Measurements from ENCODE around the gene WDR44.
A peak's percentile ranks its signal among the peaks of the same experiment; 100 is the strongest.
"Not testable (repeated sequence)": the region's sequence is repeated elsewhere in the genome, so short reads cannot be mapped to it uniquely, and the experiment has no call there.

The WDR44 gene, protein sequence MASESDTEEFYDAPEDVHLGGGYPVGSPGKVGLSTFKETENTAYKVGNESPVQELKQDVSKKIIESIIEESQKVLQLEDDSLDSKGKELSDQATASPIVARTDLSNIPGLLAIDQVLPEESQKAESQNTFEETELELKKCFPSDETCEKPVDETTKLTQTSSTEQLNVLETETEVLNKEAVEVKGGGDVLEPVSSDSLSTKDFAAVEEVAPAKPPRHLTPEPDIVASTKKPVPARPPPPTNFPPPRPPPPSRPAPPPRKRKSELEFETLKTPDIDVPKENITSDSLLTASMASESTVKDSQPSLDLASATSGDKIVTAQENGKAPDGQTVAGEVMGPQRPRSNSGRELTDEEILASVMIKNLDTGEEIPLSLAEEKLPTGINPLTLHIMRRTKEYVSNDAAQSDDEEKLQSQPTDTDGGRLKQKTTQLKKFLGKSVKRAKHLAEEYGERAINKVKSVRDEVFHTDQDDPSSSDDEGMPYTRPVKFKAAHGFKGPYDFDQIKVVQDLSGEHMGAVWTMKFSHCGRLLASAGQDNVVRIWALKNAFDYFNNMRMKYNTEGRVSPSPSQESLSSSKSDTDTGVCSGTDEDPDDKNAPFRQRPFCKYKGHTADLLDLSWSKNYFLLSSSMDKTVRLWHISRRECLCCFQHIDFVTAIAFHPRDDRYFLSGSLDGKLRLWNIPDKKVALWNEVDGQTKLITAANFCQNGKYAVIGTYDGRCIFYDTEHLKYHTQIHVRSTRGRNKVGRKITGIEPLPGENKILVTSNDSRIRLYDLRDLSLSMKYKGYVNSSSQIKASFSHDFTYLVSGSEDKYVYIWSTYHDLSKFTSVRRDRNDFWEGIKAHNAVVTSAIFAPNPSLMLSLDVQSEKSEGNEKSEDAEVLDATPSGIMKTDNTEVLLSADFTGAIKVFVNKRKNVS

DNA sequence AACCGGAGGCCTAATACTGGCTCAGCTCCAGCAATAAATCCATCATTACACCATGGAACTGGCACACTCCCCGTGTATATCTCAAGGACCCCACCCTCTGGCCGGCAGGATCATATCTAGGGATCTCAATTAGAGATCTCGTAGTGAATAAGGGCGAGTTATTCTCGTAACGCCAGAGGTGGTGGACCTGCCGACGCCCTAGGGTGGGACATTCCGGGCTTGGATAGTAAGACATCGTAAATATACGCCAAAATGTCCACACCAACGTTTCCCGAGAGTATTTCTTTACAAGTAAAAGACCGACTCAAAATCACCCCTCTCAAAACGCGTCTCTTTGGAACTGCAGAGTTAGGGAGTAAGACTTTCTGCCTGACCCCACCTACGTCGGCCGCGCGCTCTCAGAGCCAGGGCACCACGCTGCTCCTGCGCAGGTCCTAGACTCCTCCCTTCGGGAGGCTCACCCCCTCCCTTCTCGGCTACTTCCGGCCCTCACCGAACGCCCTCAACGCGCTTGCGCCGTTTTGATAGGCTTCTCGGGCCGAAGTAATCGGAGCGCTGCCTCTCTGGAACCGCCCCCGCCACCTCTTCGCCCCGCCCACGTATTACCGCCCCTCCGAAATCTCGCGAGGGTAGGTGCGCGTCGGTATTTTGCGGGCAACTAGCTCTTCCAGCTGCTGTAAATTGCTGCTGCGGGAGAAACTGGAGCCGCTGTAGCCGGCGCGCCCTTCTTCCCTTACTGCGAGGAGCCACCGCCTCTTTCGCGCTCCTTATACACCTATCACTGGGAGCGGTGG lies at the start of gene WDR44:
Gene WDR44 (plus strand): TSS at position 643 of the 794 bp plus-strand sequence. CDS start 398 bp downstream, outside the sequence.
- DNase-seq, result peak; percentile 90

DNA sequence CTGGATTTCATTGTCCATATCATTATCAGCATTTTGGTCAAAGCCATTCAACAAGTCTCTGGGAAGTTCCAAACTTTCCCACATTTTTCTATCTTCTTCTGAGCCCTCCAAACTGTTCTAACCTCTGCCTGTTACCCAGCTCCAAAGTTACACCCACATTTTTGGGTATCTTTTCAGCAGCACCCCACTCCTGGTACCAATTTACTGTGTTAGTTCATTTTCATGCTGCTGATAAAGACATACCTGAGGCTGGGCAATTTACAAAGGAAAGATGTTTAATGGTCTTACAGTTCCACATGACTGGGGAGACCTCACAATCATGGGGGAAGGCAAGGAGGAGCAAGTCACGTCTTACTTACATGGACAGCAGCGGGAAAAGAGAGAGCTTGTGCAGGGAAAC lies 40.1 kb upstream of the WDR44 start:
- not testable (repeated sequence) for DNase-seq

DNA sequence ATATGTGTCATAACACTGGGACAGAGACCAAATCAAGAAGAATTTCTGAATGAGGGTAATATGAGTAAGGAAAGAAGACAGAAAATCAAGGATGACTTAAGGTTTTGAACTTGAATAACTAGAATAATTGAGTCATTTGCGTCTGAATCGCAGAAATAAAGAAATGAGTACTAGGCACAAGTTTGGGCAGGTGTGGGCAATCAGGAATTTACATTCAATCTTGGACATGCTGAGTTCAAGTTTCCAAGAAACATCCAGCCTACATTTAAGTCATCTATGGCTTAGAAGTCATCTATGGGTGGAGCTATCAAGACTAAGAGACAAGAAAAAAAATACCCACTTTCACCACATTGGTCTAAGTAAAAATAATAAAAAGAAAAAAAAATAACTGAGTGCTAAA lies 30.4 kb upstream of the WDR44 start:
- no peak for DNase-seq

DNA sequence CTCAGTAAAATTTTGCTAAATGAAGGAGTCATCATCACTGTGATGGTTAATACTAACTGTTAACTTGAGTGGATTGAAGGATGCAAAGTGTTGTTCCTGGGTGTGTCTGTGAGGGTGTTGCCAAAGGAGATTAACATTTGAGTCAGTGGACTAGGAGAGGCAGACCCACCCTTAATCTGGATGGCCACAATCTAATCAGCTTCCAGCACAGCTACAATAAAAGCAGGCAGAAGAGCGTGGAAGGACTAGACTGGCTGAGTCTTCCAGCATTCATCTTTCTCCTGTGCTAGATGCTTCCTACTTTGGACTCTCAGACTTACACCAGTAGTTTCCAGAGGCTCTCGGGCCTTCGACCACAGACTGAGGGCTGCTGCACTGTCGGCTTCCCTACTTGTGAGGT lies 21.3 kb upstream of the WDR44 start:
- no peak for DNase-seq

DNA sequence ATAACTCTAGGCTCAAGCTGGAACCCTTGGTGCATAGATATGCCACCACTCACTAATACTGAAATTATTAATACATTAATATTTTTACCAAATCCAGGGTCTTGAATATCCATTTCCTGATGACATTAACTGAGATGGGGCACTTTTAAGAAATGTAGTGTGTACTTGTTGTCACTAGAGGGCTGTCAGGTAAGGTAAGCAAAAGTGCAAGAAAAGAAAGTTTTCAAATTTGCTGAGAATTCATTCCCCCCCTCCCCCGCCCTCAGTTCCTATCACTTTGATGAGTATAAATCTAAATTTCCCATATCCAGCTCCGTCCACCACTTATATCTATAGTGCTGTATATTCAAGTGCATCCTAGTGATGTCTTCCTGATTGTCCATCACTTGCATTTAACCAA lies 20.5 kb upstream of the WDR44 start:
- DNase-seq, result no peak

DNA sequence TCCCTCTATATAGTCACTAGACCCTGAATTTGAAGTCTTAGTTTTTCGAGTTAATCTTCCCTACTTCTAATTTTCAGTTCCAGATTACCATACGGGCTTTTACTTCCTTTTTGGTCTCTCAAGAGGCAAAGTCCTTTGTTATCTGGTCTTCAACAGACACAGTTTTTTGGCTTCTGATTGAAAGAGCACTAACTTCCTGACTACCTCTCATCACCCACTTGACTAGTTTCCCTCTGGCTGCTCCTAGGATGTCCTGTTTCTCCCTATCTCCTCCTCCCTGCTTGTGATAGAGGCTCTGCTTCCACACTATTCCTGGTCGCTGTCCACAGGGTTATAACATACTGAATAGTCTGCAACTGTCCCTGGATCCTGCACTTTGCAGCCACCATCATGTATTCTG lies 16.7 kb upstream of the WDR44 start:
- no peak for DNase-seq

DNA sequence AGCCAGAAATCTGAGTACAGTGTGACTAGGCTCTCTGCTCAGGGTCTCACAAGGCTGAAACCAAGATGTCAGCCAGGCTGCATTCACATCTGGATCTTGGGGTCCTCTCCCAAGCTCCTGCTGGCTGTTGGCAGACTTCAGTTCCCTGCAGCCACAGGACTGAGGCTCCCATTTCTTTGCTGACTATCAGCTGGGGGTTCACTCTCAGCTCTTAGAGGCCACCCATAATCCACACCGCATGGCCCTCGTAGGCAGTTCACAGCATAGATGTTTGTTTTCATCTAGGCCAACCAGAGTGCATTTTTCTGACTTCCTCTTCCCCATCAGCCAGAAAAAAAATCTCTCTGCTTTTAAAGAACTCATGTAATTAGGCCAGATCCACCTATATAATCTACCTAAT lies 8.2 kb upstream of the WDR44 start:
- no peak for DNase-seq

DNA sequence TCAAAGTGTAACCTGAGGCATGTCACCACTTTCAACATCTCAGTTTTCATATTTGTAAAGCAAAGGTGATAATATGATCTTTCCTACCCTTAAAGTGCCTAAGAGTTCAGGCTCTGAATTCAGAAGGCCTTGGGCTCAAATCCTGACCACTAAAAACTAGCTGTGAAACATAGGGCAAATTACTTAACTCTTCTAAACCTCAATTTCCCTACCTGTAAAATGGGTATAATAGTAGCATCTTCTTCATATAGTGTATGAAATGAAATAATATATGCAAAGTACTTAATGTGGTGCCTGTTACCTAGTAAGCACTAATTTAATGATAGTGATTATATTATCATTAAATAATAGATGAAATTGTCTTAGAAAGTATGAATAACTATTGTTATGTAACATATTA lies 7.0 kb upstream of the WDR44 start:
- DNase-seq, result no peak

DNA sequence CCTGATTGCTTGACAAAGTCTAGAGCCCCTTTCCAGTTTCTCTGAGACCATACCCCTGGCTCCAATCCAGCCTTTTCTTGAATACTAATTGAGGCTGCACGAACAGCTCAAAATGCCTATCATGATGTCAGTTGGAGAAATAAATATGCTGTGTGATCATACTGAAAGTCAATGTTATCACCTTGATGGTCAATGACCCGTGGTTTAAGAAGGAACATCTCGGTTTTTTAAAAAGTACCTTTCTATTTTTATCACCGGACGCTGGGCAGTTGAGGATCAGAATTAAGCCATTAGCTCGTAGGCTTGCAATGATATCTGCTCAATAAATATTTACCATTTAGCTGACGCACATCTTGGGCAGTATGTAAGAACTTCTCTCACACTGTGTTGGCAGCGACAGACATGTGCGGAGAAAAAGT lies 852 bp upstream of the WDR44 start:
- DNase-seq, result no peak

DNA sequence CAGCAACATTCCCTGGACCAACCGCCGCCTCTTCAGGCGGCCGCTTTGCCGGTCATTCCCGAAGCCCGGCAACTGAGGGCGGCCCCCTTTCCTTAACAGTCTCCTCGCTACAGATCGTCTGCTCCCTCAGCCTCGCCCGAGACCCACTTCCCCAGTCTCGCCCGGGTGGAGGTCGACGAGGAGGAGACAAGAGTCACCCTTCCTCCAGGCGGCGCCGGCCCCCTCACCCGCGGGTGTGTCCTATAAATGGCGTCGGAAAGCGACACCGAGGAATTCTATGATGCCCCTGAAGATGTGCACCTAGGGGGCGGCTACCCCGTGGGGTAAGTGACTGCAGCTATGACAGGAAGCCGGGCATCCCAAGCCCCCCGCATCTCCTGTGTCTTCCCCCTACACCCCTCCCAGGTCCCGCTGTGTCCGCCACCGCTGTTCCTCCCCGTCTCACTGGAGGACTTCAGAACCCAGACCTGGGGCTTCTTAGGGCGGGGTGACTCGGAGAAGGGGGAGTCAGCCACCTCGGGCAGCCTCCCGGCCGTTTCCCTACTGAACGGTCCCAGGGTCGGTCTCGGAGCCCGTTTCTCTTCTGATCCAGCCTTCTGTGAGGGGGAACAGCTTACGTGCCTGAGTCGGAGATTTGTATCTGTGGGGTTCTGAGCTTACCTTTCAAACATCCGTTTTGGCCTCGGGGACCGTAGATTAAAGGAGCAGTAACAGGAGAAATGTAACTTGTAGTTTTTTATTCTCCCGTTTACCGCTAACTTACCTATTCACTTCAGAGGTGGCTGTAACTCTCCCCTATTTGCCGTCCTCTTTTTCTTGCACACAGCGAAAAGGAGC lies 570 bp downstream of the WDR44 start:
- DNase-seq, result no peak

DNA sequence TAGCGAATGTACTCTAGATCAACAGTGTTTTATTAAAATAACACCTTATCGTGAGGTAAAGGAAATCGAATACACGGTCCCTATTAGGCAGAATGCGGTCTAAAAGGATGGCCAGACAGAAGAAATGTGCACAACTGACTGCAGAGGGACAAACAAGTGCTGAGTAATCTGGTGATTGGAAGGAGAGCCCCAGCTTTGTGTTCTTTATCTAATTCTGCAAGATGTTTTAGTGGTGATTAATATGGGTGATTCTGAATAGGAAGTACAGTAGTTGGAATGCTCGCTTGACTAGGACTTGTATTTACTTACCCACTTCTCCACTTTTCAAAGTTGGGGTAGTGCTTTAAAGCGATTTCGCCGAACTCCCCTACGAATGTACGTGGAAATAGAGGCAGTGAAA lies 1.2 kb downstream of the WDR44 start:
- DNase-seq, result no peak

DNA sequence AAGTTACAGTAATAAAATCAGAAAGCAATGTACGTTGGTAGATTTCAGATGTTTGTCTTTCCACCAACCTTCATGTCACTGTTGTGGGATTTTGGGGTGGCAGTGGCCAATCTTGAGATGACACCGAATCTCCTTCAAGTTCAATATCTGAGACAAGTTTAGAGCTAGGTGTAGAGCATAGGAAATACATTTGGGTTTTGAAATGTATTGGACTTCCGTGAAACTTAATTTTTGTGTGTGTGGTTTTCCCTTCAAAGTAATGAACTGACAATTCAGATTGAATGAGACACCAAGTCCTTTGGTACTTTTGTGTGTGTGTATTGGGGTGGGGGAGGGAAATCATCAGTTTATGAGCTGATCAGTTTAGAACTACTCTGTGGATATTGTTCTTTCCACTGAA lies 1.8 kb downstream of the WDR44 start:
- DNase-seq, result no peak

DNA sequence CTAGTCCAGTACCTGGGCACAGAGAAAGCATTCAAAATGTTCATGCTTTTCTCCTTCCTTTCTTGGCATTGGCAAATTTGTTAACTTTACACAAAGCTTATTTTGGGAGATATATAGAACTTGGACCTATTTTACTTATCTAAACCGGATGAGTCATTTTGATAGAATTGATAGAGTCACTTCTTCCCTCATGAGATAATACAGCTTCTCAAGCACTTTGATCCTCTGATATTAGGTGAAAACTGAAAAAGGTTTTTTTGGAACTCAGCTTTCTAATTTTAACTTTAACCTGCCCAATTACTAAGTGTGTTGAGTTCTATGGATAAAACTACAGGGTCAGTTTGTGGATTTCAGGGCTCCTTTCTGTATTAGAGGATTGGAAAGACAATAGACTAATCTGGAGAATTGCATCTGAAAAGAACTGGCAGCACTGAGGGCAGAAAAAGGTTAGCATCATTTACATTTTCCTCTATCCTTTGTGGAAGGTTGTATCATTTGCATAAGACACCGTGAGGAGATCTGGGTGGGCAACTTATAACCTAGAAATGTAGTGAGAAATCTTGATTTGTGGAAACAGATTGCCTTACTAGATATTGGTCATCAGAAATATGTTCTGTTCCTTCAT lies 2.4 kb downstream of the WDR44 start:
- DNase-seq, result no peak

DNA sequence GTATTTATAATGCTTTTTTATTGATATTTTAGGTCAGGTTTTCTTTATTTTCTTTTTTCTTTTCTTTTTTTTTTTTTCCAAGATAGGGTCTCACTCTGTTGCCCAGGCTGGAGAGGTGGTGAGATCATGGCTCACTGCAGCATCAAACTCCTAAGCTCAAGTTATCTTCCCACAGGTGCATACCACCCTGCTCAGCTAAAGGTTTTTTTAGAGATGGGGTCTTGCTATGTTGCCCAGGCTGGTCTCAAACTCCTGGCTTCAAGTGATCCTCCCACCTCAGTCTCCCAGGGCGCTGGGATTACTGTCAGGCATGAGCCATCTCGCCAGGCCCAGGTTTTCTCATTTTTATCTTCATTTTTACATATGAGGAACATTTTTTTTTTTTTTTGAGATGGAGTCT lies 3.3 kb downstream of the WDR44 start:
- DNase-seq, result no peak

DNA sequence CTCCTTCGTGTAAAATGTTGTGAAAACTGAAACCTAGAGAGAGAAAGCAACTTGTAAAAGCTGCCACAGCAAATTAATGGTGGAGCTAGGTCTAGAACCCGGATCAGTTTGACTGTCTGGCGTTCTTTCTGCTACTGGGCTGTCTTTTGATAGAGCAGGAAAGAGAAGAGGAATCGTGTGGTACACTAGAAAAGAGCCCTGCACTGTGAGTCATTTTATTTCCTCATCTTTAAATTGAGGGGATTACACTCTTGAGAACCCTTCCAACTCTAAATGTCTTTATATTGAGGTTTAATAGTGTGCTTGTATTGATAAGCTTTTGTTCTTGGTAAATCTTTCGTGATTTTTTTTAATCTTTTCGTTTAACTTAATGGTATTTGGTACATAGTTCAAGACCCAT lies 4.3 kb downstream of the WDR44 start:
- DNase-seq, result no peak

DNA sequence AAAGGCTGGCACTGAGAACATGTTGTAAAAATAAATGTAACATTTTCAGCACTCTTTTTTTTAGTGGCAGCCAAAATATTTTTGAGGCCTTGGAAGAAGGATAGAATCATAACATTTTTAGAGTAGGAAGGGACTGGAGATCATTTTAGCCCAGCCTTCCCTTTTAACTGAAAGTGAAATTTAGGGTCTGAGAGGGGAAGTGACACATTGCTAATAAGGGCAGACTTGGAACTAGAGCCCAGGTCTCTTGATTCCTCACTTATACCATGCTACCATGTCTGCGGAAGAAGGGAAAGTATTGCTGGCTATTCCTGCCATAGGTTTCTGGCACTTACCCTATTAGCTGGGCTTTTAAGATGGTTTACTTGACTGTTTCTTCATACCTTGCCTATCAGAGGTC lies 4.8 kb downstream of the WDR44 start:
- no peak for DNase-seq

DNA sequence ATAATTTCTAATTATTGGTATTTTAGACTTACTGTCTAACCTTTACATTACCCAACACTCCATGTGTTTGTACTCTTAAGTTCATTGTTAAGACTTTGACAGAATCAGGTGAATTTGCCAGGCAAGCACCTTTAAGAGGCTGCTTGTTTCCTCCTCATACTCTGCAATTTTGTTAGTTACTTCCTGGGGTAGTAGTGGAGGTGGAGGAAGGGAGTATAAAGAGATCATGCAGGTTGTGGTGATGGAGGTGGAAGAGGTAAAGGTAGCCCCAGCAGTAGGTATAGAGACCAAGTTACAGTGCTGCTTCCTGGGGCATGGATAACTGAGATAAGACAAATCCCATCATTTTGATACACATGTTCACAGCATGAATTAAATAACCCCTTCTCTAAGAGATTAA lies 6.7 kb downstream of the WDR44 start:
- no peak for DNase-seq

DNA sequence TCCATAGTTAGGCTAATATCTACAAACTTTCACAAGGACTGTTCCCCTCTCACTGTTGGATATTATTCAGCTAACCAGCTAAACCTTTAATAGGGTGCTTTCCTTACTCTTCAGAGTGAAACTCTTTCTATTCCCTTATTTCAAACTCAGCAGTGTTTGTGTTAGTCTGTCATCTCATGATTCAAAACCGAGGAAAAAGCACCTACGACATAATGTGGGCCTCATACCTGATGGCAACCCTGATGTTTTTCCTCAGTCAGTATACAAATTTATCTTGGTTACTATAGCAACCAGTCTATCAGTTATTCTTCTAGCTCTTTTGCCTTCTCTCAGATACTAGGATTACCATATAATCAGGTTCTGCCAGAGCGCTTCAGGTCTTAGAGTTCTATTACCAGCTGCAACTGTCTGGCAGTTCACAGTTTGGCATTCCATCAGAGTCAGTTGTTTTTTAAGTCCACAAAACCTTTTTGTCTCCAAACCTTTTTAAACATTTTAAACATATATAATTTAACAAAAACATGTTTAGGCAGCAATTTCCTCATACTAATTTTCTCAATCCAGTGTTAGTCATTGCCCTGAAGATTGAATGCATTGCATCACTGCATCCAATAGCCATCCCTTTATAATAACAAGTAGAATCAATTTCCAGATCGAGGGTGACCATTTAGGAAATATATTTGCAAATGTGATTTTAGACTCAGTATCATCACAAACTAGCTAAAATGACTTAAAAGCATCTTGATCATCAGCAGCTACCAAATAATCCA lies 7.4 kb downstream of the WDR44 start:
- DNase-seq, result no peak

DNA sequence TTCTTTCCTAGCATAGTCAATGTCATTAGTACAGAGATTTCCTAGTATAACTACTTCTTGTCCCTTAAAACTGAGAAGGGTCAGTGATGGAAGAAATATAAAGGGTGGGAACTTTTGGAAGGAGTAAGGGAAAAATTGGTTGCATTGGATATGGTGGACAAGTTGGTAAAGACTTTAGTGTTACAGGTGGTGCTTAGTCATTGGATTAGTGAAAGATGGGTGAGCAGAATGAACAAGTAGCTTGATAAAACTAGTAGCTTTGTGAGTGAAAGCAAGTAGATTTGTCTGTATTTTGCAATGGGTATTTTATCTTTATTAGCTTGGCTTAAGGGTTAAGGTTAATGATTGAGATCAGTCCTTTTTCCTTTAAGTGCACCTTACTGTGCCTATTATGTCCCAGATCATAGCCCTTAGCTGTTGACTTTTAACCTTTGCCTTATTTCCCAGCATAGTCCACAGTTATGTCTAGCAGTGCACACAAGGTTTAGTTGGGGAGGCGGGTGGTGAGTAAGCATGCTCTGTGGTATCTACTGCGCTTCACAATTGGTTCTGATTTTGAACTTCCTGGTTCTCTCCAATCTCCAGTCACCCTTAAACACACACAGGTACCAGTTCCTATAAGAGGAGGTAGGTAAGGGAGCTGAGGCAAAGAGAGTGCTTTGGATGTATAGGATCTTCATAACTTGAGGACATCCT lies 9.5 kb downstream of the WDR44 start:
- no peak for DNase-seq

DNA sequence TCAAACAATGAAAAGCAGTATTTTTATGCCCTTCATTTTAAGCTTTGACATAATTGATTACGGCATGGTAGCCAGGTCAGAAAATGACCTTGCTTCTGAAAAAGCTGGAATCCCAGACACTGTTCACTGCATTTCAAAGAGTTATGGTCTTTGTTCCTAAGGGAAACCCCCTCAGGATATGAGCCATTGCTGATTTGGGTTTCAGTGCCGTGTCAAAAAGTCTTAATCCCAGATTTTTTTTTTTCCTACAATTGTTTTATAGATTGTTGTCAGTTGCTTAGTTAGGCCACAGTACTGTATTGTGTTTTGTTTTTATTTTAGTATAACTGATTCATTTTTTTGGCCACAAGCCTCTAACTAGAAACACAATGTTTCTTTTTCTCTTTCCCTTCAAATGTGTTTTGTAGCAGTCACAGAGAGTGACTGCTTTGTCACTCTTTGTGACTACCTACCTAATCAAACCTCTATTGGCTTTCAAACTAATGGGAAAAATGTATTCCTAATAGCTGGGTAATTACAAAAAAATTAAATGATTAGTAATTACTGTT lies 10.3 kb downstream of the WDR44 start:
- no peak for DNase-seq

All from retina (tissue), 1 donor.